Upper lobe of right lung (tissue), 1 donor: Measurements from ENCODE around the gene SORBS2. TPM values are rescaled to one million over a fixed set of nuclear protein-coding genes. Genes with fewer than 3 reads are reported as not detected.

Experiments
- ATAC-seq: fragments of 200-7000 bp; cut with Tn5 transposase; one replicate; pipeline ENCODE4 v1.9.1; 2020; ENCODE audit warnings: mild to moderate bottlenecking, moderate library complexity
- DNase-seq: peaks from one replicate; pipeline ENCODE4 v3.0.0-alpha.2; 2020
- H3K27ac ChIP-seq: fragments of 200-600 bp; one replicate; pipeline ENCODE4 v1.8.0; 2022
- H3K27me3 ChIP-seq: fragments of 200-600 bp; one replicate; pipeline ENCODE4 v1.8.0; 2022; ENCODE audit warnings: mild to moderate bottlenecking
- H3K36me3 ChIP-seq: fragments of 200-600 bp; one replicate; pipeline ENCODE4 v1.8.0; 2022
- H3K4me1 ChIP-seq: fragments of 200-600 bp; one replicate; pipeline ENCODE4 v1.8.0; 2022
- H3K4me3 ChIP-seq: fragments of 200-600 bp; one replicate; pipeline ENCODE4 v1.8.0; 2022; ENCODE audit warnings: mild to moderate bottlenecking
- H3K9me3 ChIP-seq: fragments of 200-600 bp; one replicate; pipeline ENCODE4 v1.8.0; 2022
- CTCF ChIP-seq: fragments of 200-600 bp; IDR thresholded peaks from one replicate; pipeline ENCODE4 v1.8.0; 2022; ENCODE audit warnings: antibody characterized with exemption
- intact Hi-C: fragments of 100-400 bp; cut with DNase I; formaldehyde crosslinking; loops from one replicate; pipeline ENCODE4 v1.11.0; 2022
- total RNA-seq: library from RNA; stranded (reverse); fragmentation: NEBNext Ultra II Directional; extraction: Animal tissue kit (Norgen Biotek cat#: 25700); gene quantifications from one replicate; pipeline ENCODE4 v1.2.1, GENCODE V29; 2021
- donor health status: DM: no; HTN: yes; CAD: no; lungs with severe emphysema.

Gene SORBS2
- total RNA-seq, 1 donor from 2014 or later, result 44.9 TPM

- TF ChIP-seq CTCF, result no peak
- no peaks in the 10 kb centered on the region for H3K27me3 ChIP-seq
- intact Hi-C loops, result no loop called here
- H3K27ac ChIP-seq, result peak overlapping the region; percentile 4
- no peak overlapping the region for H3K4me3 ChIP-seq
- no peaks in the 10 kb centered on the region for H3K36me3 ChIP-seq
- peaks cover 10% of the 10 kb centered on the region for H3K4me1 ChIP-seq
- DNase-seq (no peak), ATAC-seq (peak; percentile 37)
- H3K9me3 ChIP-seq, result no peaks in the 10 kb centered on the region
These were observed 25.6 kb upstream of the SORBS2 start for GRCh38 chr4:185837415-185838103.

GRCh38 chr4:185836241-185837084, 24.5 kb upstream of the SORBS2 start:
- H3K27ac ChIP-seq, result no peak overlapping the region
- no peak for TF ChIP-seq CTCF
- intact Hi-C loops, result no loop called here
- H3K4me1 ChIP-seq, result peaks cover 10% of the 10 kb centered on the region
- H3K9me3 ChIP-seq, result no peaks in the 10 kb centered on the region
- ATAC-seq (no peak), DNase-seq (no peak)
- H3K4me3 ChIP-seq, result no peak overlapping the region
- no peaks in the 10 kb centered on the region for H3K36me3 ChIP-seq
- H3K27me3 ChIP-seq, result no peaks in the 10 kb centered on the region

- intact Hi-C loops, result no loop called here
- H3K27me3 ChIP-seq, result no peaks in the 10 kb centered on the region
- H3K27ac ChIP-seq, result no peak overlapping the region
- H3K36me3 ChIP-seq, result no peaks in the 10 kb centered on the region
- no peak for DNase-seq
- no peaks in the 10 kb centered on the region for H3K9me3 ChIP-seq
- peaks cover 10% of the 10 kb centered on the region for H3K4me1 ChIP-seq
- ATAC-seq, result no peak
- TF ChIP-seq CTCF, result no peak
- no peak overlapping the region for H3K4me3 ChIP-seq
These were observed 23.8 kb upstream of the SORBS2 start for GRCh38 chr4:185835814-185836213.

GRCh38 chr4:185835336-185835735, 23.3 kb upstream of the SORBS2 start:
- Histone ChIP-seq H3K27me3 (no peaks in the 10 kb centered on the region), H3K9me3 (no peaks in the 10 kb centered on the region), H3K36me3 (no peaks in the 10 kb centered on the region), H3K4me3 (no peak overlapping the region), H3K27ac (no peak overlapping the region), H3K4me1 (peaks cover 9% of the 10 kb centered on the region)
- ATAC-seq (no peak), DNase-seq (no peak)
- intact Hi-C loops, result no loop called here
- no peak for TF ChIP-seq CTCF

- intact Hi-C loops, result no loop called here
- TF ChIP-seq CTCF, result no peak
- no peak overlapping the region for H3K27ac ChIP-seq
- H3K9me3 ChIP-seq, result no peaks in the 10 kb centered on the region
- H3K4me1 ChIP-seq, result peaks cover 6% of the 10 kb centered on the region
- ATAC-seq (no peak), DNase-seq (no peak)
- no peaks in the 10 kb centered on the region for H3K36me3 ChIP-seq
- no peak overlapping the region for H3K4me3 ChIP-seq
- H3K27me3 ChIP-seq, result no peaks in the 10 kb centered on the region
These were observed 22.8 kb upstream of the SORBS2 start for GRCh38 chr4:185834778-185835177.
